Esophagus muscularis mucosa (tissue), 4 donors: ENCODE measurements around the gene ERI3. TPM values are rescaled to one million over a fixed set of nuclear protein-coding genes. Genes with fewer than 3 reads are reported as not detected.

Experiments used
- DNase-seq: peaks from one replicate; pipeline ENCODE4 v3.0.0-alpha.2; 2017; ENCODE audit errors: extremely low spot score
- H3K27ac ChIP-seq, 4 donors: fragments of 200-600 bp; sonication (generic); replicated peaks in 1 of 4; 1 replicate in 3 of 4; 2 replicates in 1 of 4; pipeline ENCODE4 v1.5.1; 2016 to 2019; ENCODE audit warnings: mild to moderate bottlenecking in 1 of 4
- H3K27me3 ChIP-seq, 4 donors: fragments of 200-600 bp; sonication (generic); one replicate each; pipeline versions ENCODE4 v1.5.1 to v1.6.0; 2016 to 2019
- H3K36me3 ChIP-seq, 4 donors: fragments of 200-600 bp; sonication (generic); one replicate each; pipeline ENCODE4 v1.5.1; 2016 to 2019
- H3K4me1 ChIP-seq, 4 donors: fragments of 200-600 bp; sonication (generic); one replicate each; pipeline ENCODE4 v1.5.1; 2016 to 2019
- H3K4me3 ChIP-seq, 4 donors: fragments of 200-600 bp; sonication (generic); 1 replicate in 2 of 4; 2 replicates in 2 of 4; pipeline ENCODE4 v1.5.1; 2016 to 2019; ENCODE audit warnings: mild to moderate bottlenecking in 4 of 4, moderate library complexity in 1 of 4
- H3K9me3 ChIP-seq, 4 donors: fragments of 200-600 bp; sonication (generic); 1 replicate in 3 of 4; 2 replicates in 1 of 4; pipeline ENCODE4 v1.5.1; 2016 to 2019
- CTCF ChIP-seq, 3 experiments: fragments of 200-600 bp in 2 of 3; fragments of 450-650 bp in 1 of 3; sonication (generic) in 2 of 3; IDR thresholded peaks; one replicate each; pipeline ENCODE4 v1.5.1; 2017 to 2019; ENCODE audit warnings: antibody characterized with exemption in 3 of 3, mild to moderate bottlenecking in 2 of 3, moderate library complexity in 1 of 3
- EP300 ChIP-seq: sonication (generic); formaldehyde crosslinking; IDR thresholded peaks from one replicate; pipeline ENCODE4 v1.6.1; 2017; ENCODE audit warnings: antibody characterized with exemption
- POLR2A ChIP-seq: fragments of 450-650 bp; IDR thresholded peaks from one replicate; pipeline ENCODE4 v1.6.1; 2017; ENCODE audit warnings: antibody characterized with exemption, moderate library complexity, mild to moderate bottlenecking, low read depth
- POLR2AphosphoS5 ChIP-seq, 2 donors: sonication (generic); formaldehyde crosslinking; IDR thresholded peaks; one replicate each; pipeline ENCODE4 v1.6.1; 2017; ENCODE audit warnings: antibody characterized with exemption in 2 of 2
- WGBS: methylation state at CpG from one replicate; pipeline ENCODE4 v1.1.5; 2018; 5-methylcytosine and 5-hydroxymethylcytosine counted together
- intact Hi-C: fragments of 100-400 bp; cut with DNase I; formaldehyde crosslinking; loops from one replicate; pipeline ENCODE4 v1.15.1; 2023
- total RNA-seq, 4 donors: library from RNA; depleted of rRNA; stranded (reverse); fragments of >200 nt; gene quantifications; one replicate each; pipeline versions ENCODE4 v1.1.0 to v1.2.1, GENCODE V29; 2016

ERI3 gene
- total RNA-seq, 4 donors from 2014 or later = 40.4 to 56.6 (median 47.0) TPM

GRCh38 chr1:44353604-44354003, 1.5 kb downstream of the ERI3 start:
- intact Hi-C loops = loop anchor here (10.0 kb wide), 1 partner anchor 139 kb away; the partner anchor contains the start of gene DMAP1
- 28% methylated on average over 1 of the region's 1 CpG for WGBS

GRCh38 chr1:44351289-44351688, 3.8 kb downstream of the ERI3 start:
- no peaks in the 10 kb centered on the region for H3K27me3 ChIP-seq
- peaks cover 16 to 62% (median 51%) of the 10 kb centered on the region in 4 donors for H3K4me1 ChIP-seq
- intact Hi-C loops = loop anchor here (10.0 kb wide), 1 partner anchor 136 kb away; the partner anchor contains the start of gene DMAP1
- no peaks in the 10 kb centered on the region for H3K36me3 ChIP-seq
- no peak overlapping the region for H3K27ac ChIP-seq
- no peak for DNase-seq
- WGBS = 94% methylated on average over 2 of the region's 2 CpGs
- H3K4me3 ChIP-seq = no peak overlapping the region
- TF ChIP-seq POLR2AphosphoS5 (IDR thresholded peaks at IDR 0.05) = no peak
- TF ChIP-seq POLR2A = no peak
- no peak for TF ChIP-seq CTCF (IDR thresholded peaks at IDR 0.05)
- TF ChIP-seq EP300 = no peak
- H3K9me3 ChIP-seq = no peaks in the 10 kb centered on the region

More at GRCh38 chr1:44353604-44354003, 1.5 kb downstream of the ERI3 start:
- H3K36me3 ChIP-seq = no peaks in the 10 kb centered on the region
- H3K4me3 ChIP-seq = peak overlapping the region in 2 of 4 donors; percentile 99 to 100
- no peak for DNase-seq
- peaks cover 16 to 39% (median 30%) of the 10 kb centered on the region in 4 donors for H3K4me1 ChIP-seq
- no peaks in the 10 kb centered on the region for H3K27me3 ChIP-seq
- H3K27ac ChIP-seq = no peak overlapping the region
- TF ChIP-seq POLR2A (no peak), CTCF (IDR thresholded peaks at IDR 0.05) (no peak), POLR2AphosphoS5 (IDR thresholded peaks at IDR 0.05) (no peak), EP300 (no peak)
- H3K9me3 ChIP-seq = no peaks in the 10 kb centered on the region

DNA sequence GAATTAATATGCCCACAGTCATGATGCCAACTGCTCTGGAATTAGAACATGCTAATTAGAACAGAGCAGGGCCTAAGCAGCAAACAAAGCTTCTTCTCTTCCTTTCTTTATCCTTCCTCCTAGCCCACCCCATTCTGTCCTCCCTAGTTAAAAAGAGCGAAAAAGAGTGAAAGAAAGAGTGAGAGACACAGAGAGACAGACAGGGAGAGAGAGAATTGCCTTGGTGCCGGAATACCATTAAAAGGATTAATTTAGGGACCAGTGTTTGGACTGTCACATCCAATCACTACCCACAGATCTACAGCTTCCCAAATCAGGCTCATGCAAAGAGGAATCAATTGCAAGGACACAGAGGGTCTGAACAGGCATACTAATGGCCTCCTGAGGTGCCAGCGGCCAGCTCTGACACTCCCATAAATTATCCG, 7.0 kb downstream of the ERI3 start:
- Histone ChIP-seq H3K27ac (peak overlapping the region; percentile 26 to 52 (median 41)), H3K9me3 (no peaks in the 10 kb centered on the region), H3K36me3 (no peaks in the 10 kb centered on the region), H3K4me1 (peaks cover 0 to 62% (median 49%) of the 10 kb centered on the region in 4 donors), H3K27me3 (no peaks in the 10 kb centered on the region), H3K4me3 (no peak overlapping the region)
- DNase-seq = no peak
- intact Hi-C loops = no loop called here
- TF ChIP-seq CTCF (IDR thresholded peaks at IDR 0.05) (no peak), EP300 (no peak), POLR2A (no peak), POLR2AphosphoS5 (IDR thresholded peaks at IDR 0.05) (no peak)
- WGBS = 84% methylated on average over 4 of the region's 4 CpGs

DNA sequence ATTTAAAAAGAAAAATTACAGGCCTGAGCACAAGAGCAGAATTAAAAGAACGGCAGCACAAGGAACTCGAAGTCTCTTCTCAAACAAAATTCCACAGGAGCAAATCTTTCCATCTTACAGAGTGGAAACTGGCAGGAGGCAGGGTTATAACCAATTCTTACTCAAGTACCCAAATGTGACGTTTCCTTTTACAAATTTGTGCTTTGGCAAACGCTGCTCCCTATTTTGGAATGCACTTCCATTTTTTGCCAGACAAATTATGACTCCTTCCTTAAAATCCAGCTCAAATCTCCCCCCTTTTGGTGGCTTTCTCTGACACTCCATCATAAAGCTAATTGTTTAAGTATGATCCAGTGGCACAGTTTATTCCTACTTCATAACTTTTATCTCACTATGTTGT, 7.8 kb downstream of the ERI3 start:
- H3K4me3 ChIP-seq = no peak overlapping the region
- no peaks in the 10 kb centered on the region for H3K27me3 ChIP-seq
- TF ChIP-seq EP300 = no peak
- no peak for TF ChIP-seq POLR2AphosphoS5 (IDR thresholded peaks at IDR 0.05)
- TF ChIP-seq CTCF (IDR thresholded peaks at IDR 0.05) = no peak
- TF ChIP-seq POLR2A = no peak
- no peaks in the 10 kb centered on the region for H3K9me3 ChIP-seq
- H3K27ac ChIP-seq = peak overlapping the region; percentile 41 to 52 (median 46)
- no peaks in the 10 kb centered on the region for H3K36me3 ChIP-seq
- intact Hi-C loops = no loop called here
- peaks cover 0 to 54% (median 44%) of the 10 kb centered on the region in 4 donors for H3K4me1 ChIP-seq
- 33% methylated on average over 4 of the region's 4 CpGs for WGBS
- DNase-seq = no peak

DNA sequence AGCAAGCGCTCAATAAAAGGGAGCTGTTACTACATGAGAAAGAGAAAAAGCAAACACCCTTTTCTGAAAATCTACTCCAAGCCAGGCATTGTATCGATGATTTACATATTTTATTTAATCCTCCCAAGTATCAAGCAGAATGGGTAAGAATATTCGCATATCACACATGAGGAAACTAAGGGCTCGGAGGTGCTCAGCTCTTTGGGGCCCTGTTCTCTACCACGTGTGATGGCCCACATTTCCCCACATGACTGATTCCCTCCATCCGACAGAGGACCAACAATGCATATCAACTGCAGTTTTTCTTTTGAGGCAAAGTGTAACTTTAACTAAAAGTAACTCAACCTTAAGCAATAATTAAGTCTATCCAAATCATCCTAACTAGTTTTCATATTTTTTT, 8.2 kb downstream of the ERI3 start:
- Histone ChIP-seq H3K27me3 (no peaks in the 10 kb centered on the region), H3K4me3 (no peak overlapping the region), H3K9me3 (no peaks in the 10 kb centered on the region), H3K4me1 (peaks cover 0 to 51% (median 42%) of the 10 kb centered on the region in 4 donors), H3K27ac (peak overlapping the region; percentile 41 to 50 (median 43)), H3K36me3 (no peaks in the 10 kb centered on the region)
- TF ChIP-seq EP300 = no peak
- TF ChIP-seq POLR2A = no peak
- no peak for TF ChIP-seq POLR2AphosphoS5 (IDR thresholded peaks at IDR 0.05)
- TF ChIP-seq CTCF (IDR thresholded peaks at IDR 0.05) = no peak
- intact Hi-C loops = no loop called here
- WGBS = 89% methylated on average over 6 of the region's 6 CpGs
- no peak for DNase-seq
